ENCODE measurements around the gene RBM33.
"Not testable (repeated sequence)": the region's sequence is repeated elsewhere in the genome, so short reads cannot be mapped to it uniquely, and the experiment has no call there.

RBM33 gene

GRCh38 chr7:155690655-155691054, 46.2 kb downstream of the RBM33 start:
- not testable (repeated sequence) for DNase-seq (ENCODE audit: low spot score)

GRCh38 chr7:155692317-155692716, 47.9 kb downstream of the RBM33 start:
- no peak for DNase-seq (ENCODE audit: low spot score)

- no peak for DNase-seq (ENCODE audit: low spot score)
Measured at GRCh38 chr7:155693826-155694225, 49.4 kb downstream of the RBM33 start.

GRCh38 chr7:155694851-155695250, 50.4 kb downstream of the RBM33 start:
- no peak for DNase-seq (ENCODE audit: low spot score)

GRCh38 chr7:155696747-155697146, 52.3 kb downstream of the RBM33 start:
- DNase-seq (ENCODE audit: low spot score) = no peak

- no peak for DNase-seq (ENCODE audit: low spot score)
Measured at GRCh38 chr7:155698633-155699032, 54.2 kb downstream of the RBM33 start.

GRCh38 chr7:155699180-155699579, 54.7 kb downstream of the RBM33 start:
- no peak for DNase-seq (ENCODE audit: low spot score)

- no peak for DNase-seq (ENCODE audit: low spot score)
Measured at GRCh38 chr7:155700847-155701246, 56.4 kb downstream of the RBM33 start.

- no peak for DNase-seq (ENCODE audit: low spot score)
Measured at GRCh38 chr7:155701972-155702544, 57.6 kb downstream of the RBM33 start.

GRCh38 chr7:155702616-155703015, 58.2 kb downstream of the RBM33 start:
- no peak for DNase-seq (ENCODE audit: low spot score)

GRCh38 chr7:155705623-155706360, 61.3 kb downstream of the RBM33 start:
- DNase-seq (ENCODE audit: low spot score) = no peak

GRCh38 chr7:155706376-155706775, 61.9 kb downstream of the RBM33 start:
- DNase-seq (ENCODE audit: low spot score) = no peak

- DNase-seq (ENCODE audit: low spot score) = no peak
Measured at GRCh38 chr7:155709453-155709852, 65.0 kb downstream of the RBM33 start.

- no peak for DNase-seq (ENCODE audit: low spot score)
Measured at GRCh38 chr7:155710031-155710430, 65.6 kb downstream of the RBM33 start.

- no peak for DNase-seq (ENCODE audit: low spot score)
Measured at GRCh38 chr7:155710530-155710929, 66.1 kb downstream of the RBM33 start.

- DNase-seq (ENCODE audit: low spot score) = no peak
Measured at GRCh38 chr7:155711081-155711480, 66.6 kb downstream of the RBM33 start.

GRCh38 chr7:155713384-155713783, 68.9 kb downstream of the RBM33 start:
- no peak for DNase-seq (ENCODE audit: low spot score)

GRCh38 chr7:155714702-155715101, 70.2 kb downstream of the RBM33 start:
- no peak for DNase-seq (ENCODE audit: low spot score)

- DNase-seq (ENCODE audit: low spot score) = no peak
Measured at GRCh38 chr7:155715111-155715805, 70.8 kb downstream of the RBM33 start.

- DNase-seq (ENCODE audit: low spot score) = no peak
Measured at GRCh38 chr7:155717010-155717744, 72.7 kb downstream of the RBM33 start.

- peak; percentile 80 for DNase-seq (ENCODE audit: low spot score)
Measured at GRCh38 chr7:155721056-155721455, 76.6 kb downstream of the RBM33 start.

- DNase-seq (ENCODE audit: low spot score) = peak; percentile 80
Measured at GRCh38 chr7:155722118-155722517, 77.7 kb downstream of the RBM33 start.

GRCh38 chr7:155722936-155723335, 78.5 kb downstream of the RBM33 start:
- peak; percentile 69 for DNase-seq (ENCODE audit: low spot score)
